Glutamatergic neuron (in vitro differentiated cells): ENCODE data around the gene ZNF468. TPM values are rescaled to one million over a fixed set of nuclear protein-coding genes. Genes with fewer than 3 reads are reported as not detected.
"Not testable (repeated sequence)": the region's sequence is repeated elsewhere in the genome, so short reads cannot be mapped to it uniquely, and the experiment has no call there.

Experiments used
- DNase-seq: peaks from one replicate; pipeline ENCODE4 v3.0.0; 2022
- H3K27ac Mint-ChIP-seq: one replicate; pipeline ENCODE4 v1.8.0; 2020; ENCODE audit warnings: mild to moderate bottlenecking, mixed read lengths, inconsistent platforms; ENCODE audit not compliant: unreplicated experiment
- H3K27me3 Mint-ChIP-seq: one replicate; pipeline ENCODE4 v1.8.0; 2020; ENCODE audit warnings: mild to moderate bottlenecking, moderate library complexity, mixed read lengths, inconsistent platforms; ENCODE audit not compliant: unreplicated experiment
- H3K36me3 Mint-ChIP-seq: one replicate; pipeline ENCODE4 v1.8.0; 2020; ENCODE audit warnings: mild to moderate bottlenecking, mixed read lengths, inconsistent platforms; ENCODE audit not compliant: unreplicated experiment
- H3K4me1 Mint-ChIP-seq: one replicate; pipeline ENCODE4 v1.8.0; 2020; ENCODE audit warnings: mild to moderate bottlenecking, low read depth, mixed read lengths, inconsistent platforms; ENCODE audit not compliant: unreplicated experiment
- H3K4me3 Mint-ChIP-seq: one replicate; pipeline ENCODE4 v1.8.0; 2020; ENCODE audit warnings: mild to moderate bottlenecking, mixed read lengths, inconsistent platforms; ENCODE audit not compliant: unreplicated experiment
- H3K9me3 Mint-ChIP-seq: one replicate; pipeline ENCODE4 v1.8.0; 2020; ENCODE audit warnings: mild to moderate bottlenecking, moderate library complexity, mixed read lengths, inconsistent platforms; ENCODE audit not compliant: unreplicated experiment
- total RNA-seq: library from RNA; stranded (reverse); fragmentation: NEBNext Ultra II Directional; extraction: Animal tissue kit (Norgen Biotek cat#: 25700); gene quantifications from one replicate; pipeline ENCODE4 v1.2.1, GENCODE V29; 2021; ENCODE audit not compliant: unreplicated experiment
- TF ChIP-seq, protein P1 (sequence below): fragments of 200-600 bp; sonication (generic); IDR thresholded peaks from one replicate; pipeline ENCODE4 v1.5.0; 2021; ENCODE audit not compliant: partially characterized antibody, unreplicated experiment

Gene ZNF468
- total RNA-seq, 1 donor from 2014 or later: 44.6 TPM

DNA sequence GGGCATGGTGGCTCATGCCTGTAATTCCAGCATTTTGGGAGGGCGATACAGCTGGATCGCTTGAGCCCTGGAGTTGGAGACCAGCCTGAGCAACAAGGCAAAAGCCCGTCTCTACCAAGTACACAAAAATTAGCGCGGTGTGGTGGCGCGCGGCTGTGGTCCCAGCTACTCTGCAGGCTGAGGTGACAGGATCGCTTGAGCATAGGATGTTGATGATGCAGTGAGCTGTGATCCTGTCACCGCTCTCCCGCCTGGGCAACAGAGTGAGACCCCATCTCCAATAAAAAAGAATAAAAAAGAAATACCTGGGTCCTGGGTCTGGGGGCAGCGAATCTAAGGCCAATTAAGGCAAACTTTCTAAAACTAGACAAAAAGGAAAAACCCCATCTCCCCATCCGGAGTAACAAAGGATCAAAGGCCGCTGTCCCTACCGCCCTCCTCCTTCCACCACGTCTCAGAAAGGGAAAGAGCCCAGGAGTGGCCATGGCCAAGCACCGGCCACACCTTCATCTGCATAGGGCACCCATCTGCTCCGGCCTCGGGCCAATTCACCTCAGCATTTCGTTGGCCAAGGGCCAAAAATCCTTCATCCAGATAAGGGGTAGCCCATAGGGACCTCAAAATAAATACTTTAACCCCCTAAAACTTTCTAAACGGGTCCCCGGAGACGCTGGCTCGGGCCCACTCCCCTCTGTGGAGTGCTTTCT lies 39.2 kb upstream of the ZNF468 start:
- peak; percentile 50 for DNase-seq
- Mint-ChIP-seq H3K27ac (peak overlapping the region; percentile 93), H3K36me3 (no peaks in the 10 kb centered on the region), H3K27me3 (peaks cover 2% of the 10 kb centered on the region), H3K9me3 (peaks cover 8% of the 10 kb centered on the region), H3K4me3 (peak overlapping the region; percentile 91), H3K4me1 (peaks cover 6% of the 10 kb centered on the region)
- TF ChIP-seq, protein P1, sequence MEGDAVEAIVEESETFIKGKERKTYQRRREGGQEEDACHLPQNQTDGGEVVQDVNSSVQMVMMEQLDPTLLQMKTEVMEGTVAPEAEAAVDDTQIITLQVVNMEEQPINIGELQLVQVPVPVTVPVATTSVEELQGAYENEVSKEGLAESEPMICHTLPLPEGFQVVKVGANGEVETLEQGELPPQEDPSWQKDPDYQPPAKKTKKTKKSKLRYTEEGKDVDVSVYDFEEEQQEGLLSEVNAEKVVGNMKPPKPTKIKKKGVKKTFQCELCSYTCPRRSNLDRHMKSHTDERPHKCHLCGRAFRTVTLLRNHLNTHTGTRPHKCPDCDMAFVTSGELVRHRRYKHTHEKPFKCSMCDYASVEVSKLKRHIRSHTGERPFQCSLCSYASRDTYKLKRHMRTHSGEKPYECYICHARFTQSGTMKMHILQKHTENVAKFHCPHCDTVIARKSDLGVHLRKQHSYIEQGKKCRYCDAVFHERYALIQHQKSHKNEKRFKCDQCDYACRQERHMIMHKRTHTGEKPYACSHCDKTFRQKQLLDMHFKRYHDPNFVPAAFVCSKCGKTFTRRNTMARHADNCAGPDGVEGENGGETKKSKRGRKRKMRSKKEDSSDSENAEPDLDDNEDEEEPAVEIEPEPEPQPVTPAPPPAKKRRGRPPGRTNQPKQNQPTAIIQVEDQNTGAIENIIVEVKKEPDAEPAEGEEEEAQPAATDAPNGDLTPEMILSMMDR: no peak

DNA sequence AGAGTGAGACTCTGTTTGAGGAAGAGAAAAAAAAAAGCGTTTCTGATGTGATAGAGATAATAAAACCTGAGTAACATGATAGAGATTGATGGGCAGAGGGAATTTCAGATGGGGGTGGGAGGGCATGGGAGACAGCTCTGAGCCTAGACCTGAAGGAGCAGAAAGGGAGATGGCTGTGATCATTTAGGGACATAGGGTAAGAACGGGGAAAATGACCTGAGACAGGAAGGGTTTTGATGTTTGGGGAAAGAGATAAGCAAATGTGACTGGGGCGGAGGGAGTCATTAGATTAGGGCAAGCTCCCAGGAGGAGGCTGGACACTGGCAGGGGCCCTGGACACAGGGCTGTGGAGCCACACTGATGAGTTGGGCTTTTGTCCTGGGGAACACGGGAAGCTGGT lies 33.9 kb upstream of the ZNF468 start:
- peaks cover 14% of the 10 kb centered on the region for H3K36me3 Mint-ChIP-seq

DNA sequence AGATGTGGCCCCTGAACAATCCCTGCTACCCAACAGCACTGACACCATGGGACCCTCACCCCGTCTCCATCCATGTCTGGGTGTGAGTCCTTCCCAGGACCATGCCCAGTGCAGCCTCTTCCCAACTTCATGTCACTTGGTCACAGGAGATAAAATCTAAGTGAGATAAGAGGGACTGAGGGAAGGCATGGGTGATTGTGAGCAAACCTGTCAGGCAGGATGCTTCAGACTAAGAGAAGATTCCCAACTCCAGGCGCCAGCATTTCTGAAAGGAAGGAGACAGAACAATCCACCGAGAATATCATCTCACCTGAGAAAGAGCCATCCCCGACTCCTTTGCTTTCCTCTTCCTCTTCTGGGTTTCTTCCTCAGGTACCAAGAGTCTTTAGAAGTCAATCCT lies 32.5 kb upstream of the ZNF468 start:
- TF ChIP-seq, protein P1: no peak
- H3K27me3 Mint-ChIP-seq: peaks cover 2% of the 10 kb centered on the region
- no peak for DNase-seq
- peaks cover 3% of the 10 kb centered on the region for H3K9me3 Mint-ChIP-seq
- peaks cover 15% of the 10 kb centered on the region for H3K36me3 Mint-ChIP-seq
- H3K4me3 Mint-ChIP-seq: no peak overlapping the region
- peaks cover 2% of the 10 kb centered on the region for H3K4me1 Mint-ChIP-seq
- H3K27ac Mint-ChIP-seq: no peak overlapping the region

More for the DNA sequence above, 33.9 kb upstream of the ZNF468 start:
- H3K4me1 Mint-ChIP-seq: peaks cover 2% of the 10 kb centered on the region
- H3K4me3 Mint-ChIP-seq: no peak overlapping the region
- TF ChIP-seq, protein P1: no peak
- peaks cover 3% of the 10 kb centered on the region for H3K9me3 Mint-ChIP-seq
- peak overlapping the region; percentile 6 for H3K27ac Mint-ChIP-seq
- peaks cover 2% of the 10 kb centered on the region for H3K27me3 Mint-ChIP-seq
- DNase-seq: no peak

DNA sequence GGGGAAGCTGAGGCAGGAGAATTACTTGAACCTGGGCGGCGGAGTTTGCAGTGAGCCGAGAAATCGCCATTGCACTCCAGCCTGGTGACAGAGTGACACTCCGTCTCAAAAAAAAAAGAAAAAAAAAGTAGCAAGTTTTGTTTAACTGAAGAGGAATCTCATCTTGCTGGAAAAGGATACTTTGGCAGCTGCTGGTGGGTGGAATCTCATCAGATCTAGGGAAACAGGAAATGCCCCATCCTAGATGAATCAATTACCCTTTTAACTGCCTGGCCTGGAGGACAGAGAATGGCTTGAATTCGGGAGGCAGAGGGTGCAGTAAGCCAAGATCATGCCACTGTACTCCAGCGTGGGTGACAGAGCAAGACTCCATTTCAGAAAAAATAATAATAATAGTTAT lies 31.7 kb upstream of the ZNF468 start:
- TF ChIP-seq, protein P1: no peak
- peaks cover 3% of the 10 kb centered on the region for H3K9me3 Mint-ChIP-seq
- no peak for DNase-seq
- H3K36me3 Mint-ChIP-seq: peaks cover 15% of the 10 kb centered on the region
- no peak overlapping the region for H3K27ac Mint-ChIP-seq
- H3K27me3 Mint-ChIP-seq: no peaks in the 10 kb centered on the region
- H3K4me3 Mint-ChIP-seq: no peak overlapping the region
- H3K4me1 Mint-ChIP-seq: peaks cover 2% of the 10 kb centered on the region

DNA sequence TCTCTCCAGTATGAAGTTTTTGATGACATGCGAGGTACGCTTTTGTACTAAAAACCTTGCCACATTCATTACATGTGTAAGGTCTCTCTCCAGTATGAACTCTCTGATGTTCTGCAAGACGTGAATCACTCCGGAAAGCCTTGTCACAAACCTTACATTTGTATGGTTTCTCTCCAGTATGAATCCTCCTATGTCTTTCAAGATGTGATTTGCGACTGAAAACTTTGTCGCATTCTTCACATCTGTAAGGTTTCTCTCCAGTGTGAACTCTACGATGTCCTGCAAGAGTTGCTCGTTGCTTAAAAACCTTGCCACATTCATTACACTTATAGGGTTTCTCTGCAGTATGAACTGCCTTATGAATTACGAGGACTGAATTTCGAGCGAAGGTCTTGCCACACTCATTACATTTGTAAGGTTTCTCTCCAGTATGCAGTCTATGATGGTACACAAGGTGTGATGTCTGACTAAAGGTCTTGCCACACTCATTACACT lies 23.5 kb upstream of the ZNF468 start:
- DNase-seq: no peak
- TF ChIP-seq, protein P1: no peak
- H3K4me3 Mint-ChIP-seq: no peak overlapping the region
- H3K27ac Mint-ChIP-seq: no peak overlapping the region
- H3K36me3 Mint-ChIP-seq: peaks cover 51% of the 10 kb centered on the region
- H3K4me1 Mint-ChIP-seq: no peaks in the 10 kb centered on the region
- peaks cover 2% of the 10 kb centered on the region for H3K27me3 Mint-ChIP-seq
- peaks cover 4% of the 10 kb centered on the region for H3K9me3 Mint-ChIP-seq

DNA sequence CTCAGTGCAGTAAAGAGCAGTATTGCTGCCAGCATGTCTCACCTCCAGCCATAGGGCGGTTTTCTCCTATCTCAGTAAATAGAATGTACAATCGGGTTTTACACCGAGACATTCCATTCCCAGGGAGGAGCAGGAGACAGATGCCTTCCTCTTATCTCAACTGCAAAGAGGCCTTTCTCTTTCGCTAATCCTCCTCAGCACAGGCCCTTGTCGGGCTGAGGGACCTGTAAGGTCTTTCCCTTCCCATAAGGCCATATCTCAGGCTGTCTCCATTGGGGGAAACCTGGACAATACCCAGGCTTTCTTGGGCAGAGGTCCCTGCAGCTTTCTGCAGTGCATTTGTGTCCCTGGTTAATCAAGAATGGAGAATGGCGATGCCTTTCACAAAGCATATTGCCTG lies 15.6 kb upstream of the ZNF468 start:
- not testable (repeated sequence) for DNase-seq, H3K27ac Mint-ChIP-seq, H3K27me3 Mint-ChIP-seq, H3K4me3 Mint-ChIP-seq, H3K9me3 Mint-ChIP-seq, H3K4me1 Mint-ChIP-seq
- peaks cover 13% of the 10 kb centered on the region for H3K36me3 Mint-ChIP-seq
